GM19193 (cell line): ENCODE measurements around the gene FOXP4.

Source experiments
- POLR2A ChIP-seq: IDR thresholded peaks from 4 replicates; pipeline ENCODE4 v1.6.1; 2011; ENCODE audit not compliant: insufficient read depth, insufficient read length; ENCODE audit errors: extremely low read depth

FOXP4 gene

DNA sequence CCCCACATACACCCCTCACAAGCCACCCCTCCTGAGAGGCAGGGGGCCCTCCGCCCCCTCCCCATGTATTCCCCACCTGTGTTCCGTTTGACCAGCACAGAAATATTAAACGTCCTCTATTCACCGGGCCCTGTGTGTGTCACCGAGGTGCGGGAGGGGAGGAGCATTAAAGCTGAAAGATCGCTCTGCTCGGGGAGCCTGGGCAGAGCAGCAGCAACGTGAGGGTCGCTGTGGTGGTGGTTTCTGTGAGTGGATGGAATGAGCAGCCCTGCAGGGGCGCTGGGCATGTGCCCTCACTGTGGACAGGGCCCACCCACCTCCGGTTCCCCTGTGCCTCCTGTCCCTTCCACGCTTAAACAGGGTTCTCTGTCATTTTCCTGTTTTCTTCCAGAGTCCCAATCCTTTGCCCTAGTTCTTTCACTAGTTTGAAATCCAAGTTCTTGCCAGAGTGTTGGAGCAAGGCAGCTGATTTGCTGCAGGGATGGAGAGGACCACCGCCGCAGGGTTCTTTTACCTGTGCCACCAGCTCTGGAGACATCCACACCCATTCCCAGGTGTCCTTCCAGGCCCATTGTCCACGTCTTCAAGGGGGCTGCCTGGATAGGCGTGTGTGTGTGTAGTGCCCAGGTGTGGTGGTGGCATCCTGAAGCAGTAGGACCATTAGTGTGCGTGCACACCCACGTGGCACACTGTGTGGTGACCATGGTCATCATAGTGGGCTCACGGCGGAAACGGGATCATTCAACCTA is 54.5 kb downstream of the FOXP4 start:
- TF ChIP-seq POLR2A = no peak

- no peak for TF ChIP-seq POLR2A
Measured at GRCh38 chr6:41601248-41601549, 55.0 kb downstream of the FOXP4 start.

DNA sequence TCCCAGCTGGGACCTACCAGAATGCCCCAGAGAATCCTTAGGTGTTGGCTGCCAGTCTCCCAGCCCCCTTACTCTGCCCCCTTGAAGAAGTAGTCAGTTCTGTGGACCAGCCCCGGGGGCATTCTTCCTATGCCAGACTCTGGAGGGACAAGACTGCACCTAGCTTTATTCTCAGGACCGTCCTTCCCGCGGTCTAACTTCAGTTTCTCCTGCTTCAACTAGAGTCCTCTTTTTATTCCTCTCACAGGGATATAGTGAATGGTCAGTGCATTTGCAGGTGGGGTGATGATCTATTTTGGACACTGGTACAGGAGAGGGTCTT is 56.2 kb downstream of the FOXP4 start:
- TF ChIP-seq POLR2A = no peak

DNA sequence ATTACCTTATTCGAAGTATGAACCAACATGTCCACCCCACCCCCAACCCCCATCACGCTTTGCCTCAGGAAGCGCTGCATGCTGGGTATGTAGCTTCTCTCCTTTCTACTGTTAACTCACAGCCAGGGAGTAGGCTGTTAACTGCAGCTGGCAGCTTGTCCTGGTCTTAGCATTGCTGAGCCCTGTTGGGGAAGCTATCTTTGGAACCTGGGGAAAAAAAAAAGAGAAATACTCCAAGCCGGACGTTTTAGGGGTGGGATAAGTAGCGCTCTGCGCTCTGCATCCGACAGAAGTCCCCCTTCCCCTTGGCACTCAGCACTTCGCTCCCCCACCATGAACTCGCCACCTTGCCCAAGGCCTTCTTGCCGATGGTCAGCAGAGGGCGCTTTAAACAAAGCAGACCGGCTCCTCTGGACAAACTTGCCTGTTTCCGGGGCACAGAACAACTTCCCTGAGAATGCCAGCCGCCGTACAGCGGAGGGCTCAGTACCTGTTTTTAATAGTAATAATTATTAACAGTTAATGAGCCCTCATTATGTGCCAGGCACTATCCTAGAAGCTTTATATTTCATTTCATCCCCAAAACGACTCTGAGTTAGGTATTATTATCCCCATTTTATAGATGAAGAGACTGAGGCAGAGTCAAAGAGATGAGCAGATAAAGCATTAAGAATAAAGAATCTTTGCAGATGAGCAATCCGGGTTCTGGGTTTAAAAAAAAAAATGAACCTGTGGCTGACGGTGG is 56.9 kb downstream of the FOXP4 start:
- no peak for TF ChIP-seq POLR2A

GRCh38 chr6:41604006-41604405 is 57.8 kb downstream of the FOXP4 start:
- no peak for TF ChIP-seq POLR2A

- no peak for TF ChIP-seq POLR2A
Measured at GRCh38 chr6:41605649-41606048, 59.5 kb downstream of the FOXP4 start.

GRCh38 chr6:41607036-41607435 is 60.9 kb downstream of the FOXP4 start:
- TF ChIP-seq POLR2A = no peak

DNA sequence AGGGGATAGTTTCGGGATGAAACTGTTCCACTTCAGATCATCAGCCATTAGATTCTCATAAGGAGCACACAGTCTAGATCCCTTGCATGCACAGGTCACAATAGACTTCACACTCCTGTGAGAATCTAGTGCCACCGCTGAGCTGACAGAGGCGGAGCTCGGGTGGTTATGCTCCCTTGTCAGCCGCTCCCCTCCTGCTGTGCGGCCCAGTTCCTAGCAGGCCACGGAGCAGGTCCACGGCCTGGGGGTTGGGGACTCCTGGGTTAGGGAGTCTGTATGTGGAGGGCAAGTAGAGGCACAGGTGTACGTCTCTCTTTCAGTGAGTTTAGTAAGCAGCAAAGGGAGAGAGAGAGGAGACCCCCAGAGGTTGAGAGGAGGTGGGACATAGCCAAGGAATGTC is 61.6 kb downstream of the FOXP4 start:
- no peak for TF ChIP-seq POLR2A

DNA sequence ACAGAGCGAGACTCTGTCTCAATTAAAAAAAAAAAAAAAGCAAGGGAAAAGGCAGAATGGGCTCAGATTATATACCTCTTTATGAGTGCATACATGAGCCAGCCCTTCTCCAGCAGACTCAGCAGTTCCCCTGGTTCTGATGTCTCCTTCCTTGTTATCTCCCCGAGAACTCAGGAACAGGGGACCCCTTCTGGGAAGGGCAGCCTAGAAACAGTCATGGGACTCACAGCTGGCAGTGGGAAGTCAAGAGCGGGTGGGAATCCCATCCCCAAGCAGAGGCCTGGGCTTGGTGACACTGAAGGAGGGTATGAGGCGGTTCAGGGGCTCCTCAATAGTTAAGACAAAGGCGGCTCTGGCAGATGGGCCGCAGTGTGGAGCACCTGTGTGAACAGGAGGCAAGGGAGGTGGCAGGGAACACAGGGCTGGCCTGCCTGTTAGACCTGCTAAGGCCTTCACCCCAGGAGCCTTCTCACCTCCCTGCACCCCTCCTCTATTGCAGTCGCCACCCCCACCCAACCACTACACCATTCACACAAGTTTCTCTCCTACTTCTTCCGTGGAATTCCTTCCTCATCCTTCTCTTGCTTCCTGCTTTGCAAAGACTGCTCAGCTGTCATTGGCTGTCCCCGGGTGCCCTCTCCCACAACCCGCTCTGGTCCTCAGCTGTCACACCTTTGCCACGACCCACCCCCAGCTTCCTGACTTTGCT is 62.4 kb downstream of the FOXP4 start:
- no peak for TF ChIP-seq POLR2A

- no peak for TF ChIP-seq POLR2A
Measured at GRCh38 chr6:41614715-41615114, 68.5 kb downstream of the FOXP4 start.

- TF ChIP-seq POLR2A = no peak
Measured at GRCh38 chr6:41615311-41615710, 69.1 kb downstream of the FOXP4 start.

DNA sequence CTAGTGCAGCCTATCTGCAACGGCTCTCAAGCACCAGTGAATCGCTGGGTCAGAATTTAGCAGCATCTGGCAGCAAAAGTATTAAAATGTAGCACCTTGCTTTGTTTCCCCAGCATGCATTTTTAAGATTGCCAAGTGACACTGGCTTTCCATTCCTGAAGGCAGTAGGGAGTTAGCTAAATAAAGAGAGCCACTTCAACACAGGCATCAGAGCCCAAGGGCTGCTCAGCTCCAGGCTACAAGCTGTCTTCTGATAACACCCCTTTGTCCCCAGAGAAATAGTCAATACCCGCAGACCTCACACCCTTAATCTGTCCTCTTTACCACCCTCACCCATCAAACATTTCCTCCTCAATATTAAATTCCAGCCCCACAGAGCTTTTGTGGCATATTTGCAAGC is 72.4 kb downstream of the FOXP4 start:
- TF ChIP-seq POLR2A = no peak

GRCh38 chr6:41621367-41621766 is 75.2 kb downstream of the FOXP4 start:
- no peak for TF ChIP-seq POLR2A

GRCh38 chr6:41621802-41622201 is 75.6 kb downstream of the FOXP4 start:
- no peak for TF ChIP-seq POLR2A

DNA sequence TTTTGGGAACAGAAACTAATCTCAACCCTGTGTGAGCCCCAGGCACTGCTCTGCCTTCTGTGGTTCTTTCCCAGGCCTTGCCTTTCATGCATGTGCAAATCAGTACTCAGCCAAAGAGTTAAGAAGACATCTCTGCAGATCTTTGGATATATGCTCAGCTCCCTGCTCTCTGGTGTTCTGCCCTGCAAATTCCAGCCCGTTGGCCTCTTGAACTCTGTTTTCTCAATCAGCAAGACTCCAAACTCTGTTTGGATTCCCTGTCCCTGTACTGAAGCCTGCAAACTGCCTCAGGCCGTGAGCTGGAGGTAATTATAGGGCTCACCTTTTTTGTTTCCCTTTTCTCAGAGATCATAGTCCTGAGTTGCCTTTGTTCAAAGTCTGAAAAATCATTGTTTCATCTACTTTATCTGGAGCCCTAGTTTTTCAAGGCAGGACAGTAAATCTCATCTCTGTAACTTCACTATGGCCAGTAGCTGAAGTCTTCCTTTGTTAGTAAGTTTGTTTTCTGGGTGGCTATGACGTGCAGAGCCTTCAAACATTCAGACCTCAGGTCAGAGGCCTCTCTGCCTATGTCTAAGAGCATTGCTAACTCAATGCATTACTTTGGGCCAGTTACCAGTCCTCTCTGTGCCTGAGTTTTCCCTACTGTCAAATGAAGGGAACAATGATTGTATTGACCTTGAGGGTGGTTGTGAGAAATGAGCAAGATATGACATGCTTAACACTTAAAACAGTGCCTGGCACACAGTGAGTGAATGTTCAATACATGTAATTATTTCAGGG is 76.2 kb downstream of the FOXP4 start:
- TF ChIP-seq POLR2A = no peak

- TF ChIP-seq POLR2A = no peak
Measured at GRCh38 chr6:41623330-41623729, 77.1 kb downstream of the FOXP4 start.
